ENCODE measurements around the gene ATAD3B.
"Not testable (repeated sequence)": the region's sequence is repeated elsewhere in the genome, so short reads cannot be mapped to it uniquely, and the experiment has no call there.

The ATAD3B gene

GRCh38 chr1:1479547-1480487 is 8.3 kb downstream of the ATAD3B start:
- DNase-seq (ENCODE audit: low read depth) = no peak

GRCh38 chr1:1480488-1480867 is 8.9 kb downstream of the ATAD3B start:
- not testable (repeated sequence) for DNase-seq (ENCODE audit: low read depth)

- not testable (repeated sequence) for DNase-seq (ENCODE audit: low read depth)
These were observed 10.2 kb downstream of the ATAD3B start for GRCh38 chr1:1481811-1482210.

GRCh38 chr1:1482856-1483255 is 11.3 kb downstream of the ATAD3B start:
- no peak for DNase-seq (ENCODE audit: low read depth)

- no peak for DNase-seq (ENCODE audit: low read depth)
These were observed 12.1 kb downstream of the ATAD3B start for GRCh38 chr1:1483714-1484113.

GRCh38 chr1:1484976-1485750 is 13.6 kb downstream of the ATAD3B start:
- DNase-seq (ENCODE audit: low read depth) = not testable (repeated sequence)

GRCh38 chr1:1485755-1486317 is 14.3 kb downstream of the ATAD3B start:
- DNase-seq (ENCODE audit: low read depth) = not testable (repeated sequence)

- DNase-seq (ENCODE audit: low read depth) = no peak
These were observed 16.1 kb downstream of the ATAD3B start for GRCh38 chr1:1487701-1488100.

GRCh38 chr1:1489231-1489630 is 17.7 kb downstream of the ATAD3B start:
- DNase-seq (ENCODE audit: low read depth) = no peak

GRCh38 chr1:1489861-1490260 is 18.3 kb downstream of the ATAD3B start:
- DNase-seq (ENCODE audit: low read depth) = no peak

GRCh38 chr1:1490633-1491230 is 19.2 kb downstream of the ATAD3B start:
- no peak for DNase-seq (ENCODE audit: low read depth)

GRCh38 chr1:1491601-1492000 is 20.0 kb downstream of the ATAD3B start:
- no peak for DNase-seq (ENCODE audit: low read depth)

- DNase-seq (ENCODE audit: low read depth) = not testable (repeated sequence)
These were observed 22.7 kb downstream of the ATAD3B start for GRCh38 chr1:1494311-1494710.

GRCh38 chr1:1495461-1495975 is 24.0 kb downstream of the ATAD3B start:
- not testable (repeated sequence) for DNase-seq (ENCODE audit: low read depth)

GRCh38 chr1:1504777-1505365 is 33.3 kb downstream of the ATAD3B start:
- DNase-seq (ENCODE audit: low read depth) = peak; percentile 33

- not testable (repeated sequence) for DNase-seq (ENCODE audit: low read depth)
These were observed 33.8 kb downstream of the ATAD3B start for GRCh38 chr1:1505366-1505798.

GRCh38 chr1:1505801-1506200 is 34.2 kb downstream of the ATAD3B start:
- DNase-seq (ENCODE audit: low read depth) = not testable (repeated sequence)

GRCh38 chr1:1507305-1507704 is 35.7 kb downstream of the ATAD3B start:
- no peak for DNase-seq (ENCODE audit: low read depth)

- DNase-seq (ENCODE audit: low read depth) = not testable (repeated sequence)
These were observed 37.4 kb downstream of the ATAD3B start for GRCh38 chr1:1508775-1509464.

GRCh38 chr1:1509465-1509850 is 37.9 kb downstream of the ATAD3B start:
- not testable (repeated sequence) for DNase-seq (ENCODE audit: low read depth)
